GM18870 (cell line): ENCODE measurements around the gene HOXC9.

Experiments
- ATAC-seq: cut with Tn5 transposase; IDR thresholded peaks from one replicate; pipeline ENCODE4 v1.9.1; 2021; ENCODE audit warnings: moderate library complexity; ENCODE audit not compliant: unreplicated experiment

Gene HOXC9

GRCh38 chr12:53999559-54000115, 324 bp upstream of the HOXC9 start:
- ATAC-seq: no peak

- ATAC-seq: no peak
These were observed 1.6 kb downstream of the HOXC9 start for GRCh38 chr12:54001283-54002187.

GRCh38 chr12:54002278-54002914, 2.4 kb downstream of the HOXC9 start:
- no peak for ATAC-seq

- no peak for ATAC-seq
These were observed 3.0 kb downstream of the HOXC9 start for GRCh38 chr12:54002915-54003389.

GRCh38 chr12:54003625-54004024, 3.7 kb downstream of the HOXC9 start:
- no peak for ATAC-seq

- ATAC-seq: no peak
These were observed 4.3 kb downstream of the HOXC9 start for GRCh38 chr12:54004063-54004840.

- no peak for ATAC-seq
These were observed 5.0 kb downstream of the HOXC9 start for GRCh38 chr12:54004841-54005530.

GRCh38 chr12:54005531-54005852, 5.5 kb downstream of the HOXC9 start:
- no peak for ATAC-seq

- ATAC-seq: no peak
These were observed 6.0 kb downstream of the HOXC9 start for GRCh38 chr12:54005853-54006558.

GRCh38 chr12:54006559-54007220, 6.7 kb downstream of the HOXC9 start:
- no peak for ATAC-seq

GRCh38 chr12:54007538-54008259, 7.7 kb downstream of the HOXC9 start:
- ATAC-seq: no peak

- no peak for ATAC-seq
These were observed 8.2 kb downstream of the HOXC9 start for GRCh38 chr12:54008260-54008552.

GRCh38 chr12:54009171-54010052, 9.5 kb downstream of the HOXC9 start:
- no peak for ATAC-seq

GRCh38 chr12:54010053-54010971, 10.4 kb downstream of the HOXC9 start:
- no peak for ATAC-seq

GRCh38 chr12:54010972-54011664, 11.2 kb downstream of the HOXC9 start:
- no peak for ATAC-seq
